NCI-H526 (cell line): ENCODE data around the gene SDSL.

Experiments used
- DNase-seq, 2 experiments: peaks; one replicate each; lab custom pipeline; 2025; lab: John Stamatoyannopoulos, UW

Gene SDSL

GRCh38 chr12:113468365-113469223 is 46.4 kb downstream of the SDSL start:
- no peak for DNase-seq

GRCh38 chr12:113469224-113469948 is 47.2 kb downstream of the SDSL start:
- DNase-seq = no peak

DNA sequence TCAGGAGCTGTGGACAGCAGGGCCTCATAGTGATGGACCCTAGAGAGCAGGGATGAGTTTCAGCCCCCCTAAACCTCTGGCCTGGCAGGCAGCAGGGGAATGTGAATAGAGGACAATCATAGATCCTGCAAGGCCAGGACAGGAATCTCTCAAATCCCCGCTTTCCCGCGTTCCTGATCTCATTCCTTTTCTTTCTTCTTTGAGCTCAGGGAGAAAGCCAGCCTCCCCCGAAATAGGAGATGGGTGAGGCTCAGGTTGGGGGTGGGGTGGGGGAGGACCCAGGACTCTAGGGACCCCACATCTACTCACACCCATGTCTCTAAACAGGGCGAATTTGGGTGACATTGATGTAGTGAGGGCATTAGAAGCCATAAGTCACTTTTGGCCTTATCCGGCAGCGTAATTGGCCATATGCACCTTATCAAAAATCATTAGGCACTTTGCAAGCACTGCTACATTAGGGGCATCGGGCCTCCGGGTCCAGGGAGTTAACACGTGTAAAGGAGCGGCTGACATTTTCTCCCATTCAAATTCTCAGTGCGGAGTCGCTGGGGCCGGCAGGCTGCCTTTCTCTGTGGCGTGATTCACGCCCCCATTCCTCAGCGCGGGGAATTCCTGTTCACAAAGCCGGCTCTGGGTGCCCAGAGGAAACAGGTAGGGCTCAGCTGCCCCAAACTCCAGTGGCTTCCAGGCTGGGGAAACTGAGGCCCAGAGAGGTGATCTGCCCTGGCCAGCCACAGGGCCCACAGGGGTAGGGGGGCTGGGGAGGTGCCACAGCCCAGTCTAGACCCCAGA is 48.0 kb downstream of the SDSL start:
- no peak for DNase-seq

GRCh38 chr12:113470871-113471618 is 48.9 kb downstream of the SDSL start:
- DNase-seq = no peak

GRCh38 chr12:113471619-113472171 is 49.5 kb downstream of the SDSL start, which contains the start of gene LHX5:
Gene LHX5, minus strand, starts transcription at chr12:113471871. Its CDS starts 373 bp downstream, at chr12:113471498.
- no peak for DNase-seq

GRCh38 chr12:113472191-113473121 is 50.3 kb downstream of the SDSL start:
- no peak for DNase-seq

DNA sequence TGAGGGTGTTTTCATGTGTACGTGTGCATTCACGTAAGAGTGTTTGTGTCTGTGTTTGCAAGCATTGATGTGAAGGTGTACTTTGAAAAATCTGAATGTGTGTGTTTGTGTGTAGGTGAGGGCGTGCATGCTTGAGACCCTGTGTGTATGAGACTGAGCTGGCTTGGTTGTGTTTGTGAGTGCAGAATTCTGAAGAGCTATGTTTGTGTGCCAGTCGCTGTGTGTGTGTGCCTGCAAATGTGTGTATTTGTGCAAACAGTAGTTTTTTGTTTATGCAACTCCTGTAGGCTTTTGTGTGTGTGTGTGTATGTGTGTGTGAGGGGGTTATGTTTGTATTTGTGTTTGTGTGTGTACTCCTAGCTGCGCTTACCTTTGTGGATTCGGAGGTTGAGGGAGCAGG is 51.2 kb downstream of the SDSL start:
- DNase-seq = no peak

DNA sequence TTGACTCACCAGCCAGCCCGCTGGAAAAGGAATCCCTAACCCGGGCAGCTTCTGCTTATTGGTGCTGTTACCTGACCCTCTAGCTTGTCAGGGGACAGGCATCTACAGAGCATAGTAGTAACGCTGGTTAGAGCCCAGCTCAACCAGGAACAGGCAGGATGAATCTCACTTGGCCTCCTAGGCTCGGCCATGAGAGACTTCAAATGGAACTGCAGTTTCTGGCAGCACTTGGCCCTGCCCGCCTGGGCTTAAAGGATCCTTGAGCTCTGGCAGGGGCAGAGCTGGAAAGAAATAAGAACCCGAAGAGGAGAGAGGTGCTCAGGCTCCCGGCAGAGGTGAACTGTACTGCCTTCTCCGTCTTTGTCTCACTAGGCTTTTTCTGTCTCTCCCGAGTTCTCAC is 51.8 kb downstream of the SDSL start:
- DNase-seq = peak in 1 of 2 experiments; percentile 24

DNA sequence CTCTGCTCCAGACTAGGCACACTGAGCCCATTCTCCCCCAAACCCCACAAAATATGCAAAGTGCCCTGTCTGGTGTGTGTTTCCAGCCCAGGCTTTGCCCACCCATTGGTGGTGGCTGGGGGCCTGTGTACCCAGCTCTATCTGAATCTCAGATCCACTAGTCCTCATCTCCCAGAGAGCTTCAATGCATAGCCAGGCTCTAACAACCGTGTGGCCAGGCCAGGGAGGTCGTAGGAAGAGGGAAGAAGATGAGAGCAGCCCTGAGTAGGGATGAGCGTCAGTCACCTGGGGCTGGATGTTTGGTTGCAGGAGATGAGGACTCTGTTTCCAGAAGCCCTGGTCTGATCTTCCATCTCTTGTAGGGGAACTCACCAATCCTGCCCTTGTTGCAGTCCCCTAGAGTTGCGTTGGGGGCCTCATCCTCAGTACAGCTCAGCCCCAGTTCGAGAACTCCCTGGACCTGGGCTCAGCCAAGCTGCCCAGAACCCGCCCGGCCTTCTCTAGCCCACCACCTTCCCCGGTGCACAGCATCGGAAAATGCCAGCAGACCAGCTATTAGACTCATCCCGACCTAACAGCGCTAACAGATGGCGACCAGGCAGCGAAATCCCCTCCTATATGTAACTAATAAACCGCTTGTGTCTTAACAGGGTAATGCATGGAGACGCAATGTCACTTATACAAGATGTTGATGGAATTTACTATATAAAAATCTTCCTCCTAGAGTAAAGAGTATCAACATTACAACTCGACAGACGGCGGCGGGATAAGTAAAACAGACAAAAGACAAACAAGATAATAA is 52.7 kb downstream of the SDSL start:
- DNase-seq = no peak

DNA sequence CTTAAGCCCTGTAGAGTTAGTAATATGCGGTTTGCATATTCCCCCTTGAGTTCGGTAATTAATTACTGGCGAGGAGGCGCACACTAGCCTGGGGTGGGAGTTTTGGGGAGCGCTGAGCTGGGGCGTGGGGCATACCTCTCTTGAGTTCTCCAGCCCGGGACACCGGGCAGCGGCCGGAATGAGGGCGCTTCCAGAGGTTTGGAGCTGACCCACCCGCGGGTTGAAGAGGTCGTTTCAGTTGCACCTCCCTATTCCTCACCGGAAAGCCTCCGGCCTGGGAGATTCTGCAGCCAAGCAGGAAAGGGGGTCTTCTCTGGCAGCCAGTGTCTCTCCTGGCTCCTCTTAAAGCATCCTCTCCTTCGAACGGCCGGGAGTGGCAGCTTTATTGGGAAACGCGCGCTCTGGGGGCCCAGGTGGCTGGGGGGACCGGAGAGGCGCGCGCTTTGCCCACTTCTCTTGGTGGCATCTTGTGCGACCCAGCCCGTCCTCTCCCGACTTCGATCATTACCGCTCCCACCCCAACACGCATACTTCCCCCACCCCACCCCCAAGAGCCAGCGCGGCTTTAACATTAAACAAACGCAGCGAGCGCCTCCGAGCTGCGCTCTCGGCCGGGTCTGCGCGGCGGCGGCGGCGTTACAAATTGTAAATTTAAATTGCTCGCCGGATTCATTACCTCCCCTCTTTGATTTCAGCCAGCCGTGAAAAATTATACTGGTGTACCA is 53.4 kb downstream of the SDSL start:
- no peak for DNase-seq

DNA sequence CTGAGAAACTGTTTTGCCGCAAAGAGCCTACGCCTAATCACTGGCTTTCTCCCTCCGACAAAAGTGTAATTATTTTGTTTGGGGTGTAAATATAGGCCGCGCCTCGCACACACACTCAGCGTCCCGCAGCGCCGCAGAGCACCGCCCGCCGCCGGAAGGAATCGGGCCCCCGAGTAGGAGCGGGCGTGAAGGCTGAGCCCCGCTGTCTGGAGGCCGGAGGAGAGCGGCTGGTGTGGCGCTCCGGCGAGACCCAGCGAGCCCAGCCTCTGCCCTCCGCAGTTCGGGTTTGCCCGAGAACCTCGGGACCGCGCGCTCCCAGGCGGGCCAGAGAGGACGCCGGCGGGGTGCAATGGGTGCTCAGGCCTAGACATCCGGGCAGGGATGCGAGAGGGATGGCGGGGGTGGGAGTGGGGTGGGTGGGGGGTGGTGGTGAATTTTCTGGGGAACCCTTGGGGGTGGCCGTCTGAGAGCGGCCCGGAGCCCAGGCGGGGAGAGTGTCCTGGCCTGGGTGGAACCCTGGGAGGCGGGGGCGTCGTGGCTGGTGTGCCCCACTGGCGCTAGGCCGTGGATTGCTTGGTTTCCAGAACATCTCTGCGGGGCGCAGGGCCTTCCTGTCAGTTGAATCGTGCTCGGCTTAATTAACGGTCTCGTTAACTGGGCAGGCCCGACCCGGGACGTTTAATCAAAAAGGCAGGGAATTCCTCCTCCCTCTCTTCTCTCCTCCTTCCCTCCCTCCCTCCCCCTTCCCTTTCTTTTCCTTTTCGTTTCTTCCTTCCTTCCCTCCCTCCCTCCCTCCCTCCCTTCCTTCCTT is 54.2 kb downstream of the SDSL start:
- DNase-seq = peak in 1 of 2 experiments; percentile 26

DNA sequence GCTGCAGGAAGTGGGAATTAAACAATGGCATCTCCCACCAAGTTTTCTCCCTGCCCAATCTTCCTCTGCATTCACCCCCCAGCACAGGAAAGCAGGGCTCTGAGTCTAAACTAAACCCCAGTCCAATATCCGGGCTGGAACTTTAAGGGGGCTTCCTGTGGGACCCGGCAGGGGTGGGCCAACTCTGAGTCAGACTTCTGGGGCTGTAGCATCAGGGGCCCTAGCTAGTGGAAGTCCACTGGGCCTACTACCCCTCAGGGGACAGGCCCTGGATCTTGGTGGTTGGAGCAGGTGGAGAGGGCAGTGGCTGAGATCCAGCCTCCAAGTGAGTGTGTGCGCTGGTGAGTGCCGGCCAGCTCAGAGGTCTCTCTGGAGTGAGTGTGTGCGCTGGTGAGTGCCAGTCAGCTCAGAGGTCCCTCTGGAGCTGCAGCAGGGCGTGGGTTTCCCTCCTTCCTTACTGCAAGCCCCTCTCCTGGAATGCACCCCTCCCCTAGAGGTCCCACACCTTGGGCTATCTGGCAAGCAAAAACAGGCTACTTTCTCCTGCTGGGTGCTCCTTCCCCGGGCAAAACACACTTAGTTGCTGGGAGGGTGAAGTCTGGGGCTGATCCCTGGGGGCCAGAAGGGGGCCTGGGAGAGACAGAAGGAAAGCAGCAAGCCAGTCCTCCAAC is 55.1 kb downstream of the SDSL start:
- DNase-seq = no peak

DNA sequence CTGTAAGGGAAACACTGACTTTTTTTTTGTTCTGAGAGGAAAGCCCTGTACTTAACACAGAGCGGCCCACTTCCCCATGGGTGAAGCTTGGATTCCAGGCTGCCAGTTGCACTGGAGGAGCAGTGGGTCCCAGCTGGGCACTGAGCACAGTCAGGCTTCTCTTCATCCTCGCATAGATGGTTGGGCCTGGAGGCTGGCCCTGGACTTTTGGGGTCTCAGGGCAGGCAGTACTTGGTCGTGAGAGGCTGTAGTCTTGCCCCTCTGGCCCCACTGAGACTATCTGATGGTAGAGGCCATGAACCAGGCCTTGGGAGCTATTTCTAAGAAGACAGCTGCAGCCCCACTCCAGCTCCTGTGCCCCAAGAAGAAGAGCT is 55.6 kb downstream of the SDSL start:
- DNase-seq = no peak

- DNase-seq = no peak
These were observed 56.3 kb downstream of the SDSL start for GRCh38 chr12:113478351-113479011.

DNA sequence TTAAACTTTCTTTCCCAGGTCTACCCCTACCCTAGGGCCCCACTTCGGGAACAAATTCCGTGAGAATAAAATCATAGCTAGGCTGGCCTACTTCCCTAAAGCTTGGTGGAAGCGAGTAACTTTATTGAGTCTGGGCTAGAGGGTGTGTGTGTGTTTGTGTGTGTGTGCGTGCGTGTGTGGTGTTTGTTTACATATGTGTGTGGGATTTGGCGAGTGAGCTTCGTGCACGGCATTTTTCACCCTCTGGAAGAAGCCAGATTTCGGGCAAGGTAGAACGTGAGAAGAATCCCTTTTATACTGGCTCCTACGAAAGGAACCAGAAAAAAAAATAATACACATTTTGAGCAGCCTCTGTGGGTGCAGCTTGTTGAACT is 57.0 kb downstream of the SDSL start:
- DNase-seq = no peak

DNA sequence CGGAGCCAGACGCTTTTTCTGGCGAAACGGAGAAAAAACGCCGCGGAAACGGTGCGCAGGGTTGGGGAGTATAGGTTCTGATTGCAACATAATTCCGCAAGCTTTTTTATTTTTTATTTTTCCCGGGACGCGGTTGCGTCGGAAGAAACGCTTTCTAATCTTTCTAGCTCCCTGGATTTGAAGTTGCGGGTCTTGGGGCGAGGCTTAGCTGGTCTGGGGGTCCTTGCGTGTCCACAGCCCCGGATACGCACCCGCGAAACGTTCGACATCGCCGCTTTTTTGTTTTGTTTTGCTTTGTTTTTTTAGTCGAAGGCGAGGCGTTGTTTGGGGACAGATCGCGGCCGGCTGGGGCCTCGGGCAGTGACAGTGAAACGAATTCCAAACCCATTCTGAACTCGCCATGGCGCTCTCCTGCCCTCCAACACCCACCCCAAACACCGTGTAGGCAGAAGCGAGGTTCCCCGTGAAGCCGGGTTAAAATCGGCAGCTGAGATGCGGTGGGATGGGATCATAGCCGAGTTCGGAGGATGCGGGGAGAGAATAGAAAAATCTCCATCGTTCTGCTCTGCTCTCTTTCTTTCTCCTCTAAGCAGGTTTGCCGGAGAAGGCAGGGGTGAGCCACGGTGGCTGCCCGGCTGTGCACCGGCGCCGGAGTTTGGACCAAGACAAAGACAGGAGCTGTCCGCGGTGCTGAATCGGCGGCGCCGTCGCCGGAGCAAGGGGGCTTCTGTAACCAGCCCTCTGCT is 57.6 kb downstream of the SDSL start:
- DNase-seq = no peak
